K562 (cell line): ENCODE measurements around the gene RELA. TPM values are rescaled to one million over a fixed set of nuclear protein-coding genes. Genes with fewer than 3 reads are reported as not detected.

ENCODE experiments used
- ATF7 ChIP-seq: fragments of 450-650 bp; IDR thresholded peaks from 2 replicates; pipeline ENCODE4 v1.7.1; 2014; ENCODE audit warnings: mild to moderate bottlenecking, moderate library complexity
- BCOR ChIP-seq: fragments of 450-650 bp; IDR thresholded peaks from 2 replicates; pipeline ENCODE4 v1.6.1; 2016
- BMI1 ChIP-seq: fragments of 150-350 bp; IDR thresholded peaks from 2 replicates; pipeline ENCODE4 v1.6.1; 2014; ENCODE audit warnings: low read length
- BRCA1 ChIP-seq, 2 experiments: fragments of 450-650 bp in 1 of 2; sonication (generic) in 1 of 2; formaldehyde crosslinking in 1 of 2; IDR thresholded peaks; 2 replicates each; pipeline versions ENCODE4 v1.5.0 to v1.6.1; 2017 to 2020; ENCODE audit warnings: mild to moderate bottlenecking in 1 of 2, missing genetic modification reagents in 1 of 2
- BRD4 ChIP-seq: fragments of 200-600 bp; sonication (generic); IDR thresholded peaks from 2 replicates; pipeline ENCODE4 v1.6.1; 2017; ENCODE audit warnings: inconsistent platforms
- CHD4 ChIP-seq: fragments of 200-600 bp; sonication (generic); IDR thresholded peaks from 3 replicates; pipeline ENCODE4 v1.6.1; 2012; ENCODE audit warnings: low read depth, mild to moderate bottlenecking, mixed read lengths, low read length, inconsistent platforms; ENCODE audit not compliant: insufficient read depth, insufficient replicate concordance, poor library complexity, severe bottlenecking
- ILF3 ChIP-seq: fragments of 450-650 bp; IDR thresholded peaks from 2 replicates; pipeline ENCODE4 v1.6.1; 2018; ENCODE audit warnings: antibody characterized with exemption, mild to moderate bottlenecking, moderate library complexity, borderline replicate concordance
- JUNB ChIP-seq: fragments of 450-650 bp; formaldehyde crosslinking; conservative IDR thresholded peaks from 2 replicates; pipeline ENCODE4 v1.4.0; 2020; ENCODE audit warnings: mild to moderate bottlenecking
- MIER1 ChIP-seq: fragments of 450-650 bp; IDR thresholded peaks from 2 replicates; pipeline ENCODE4 v1.6.1; 2016; ENCODE audit warnings: antibody characterized with exemption, mild to moderate bottlenecking, low read depth
- MYC ChIP-seq, 2 experiments: fragments of 250-450 bp in 1 of 2; sonication (Bioruptor Pico) in 1 of 2; IDR thresholded peaks; 2 replicates each; pipeline versions ENCODE4 v1.5.1 to v1.6.1; 2012 to 2021; ENCODE audit warnings: low read depth in 2 of 2, borderline replicate concordance in 1 of 2, improper control_type of control experiment in 1 of 2, low read length in 1 of 2, mild to moderate bottlenecking in 1 of 2, moderate library complexity in 1 of 2
- NUFIP1 ChIP-seq: fragments of 450-650 bp; IDR thresholded peaks from 2 replicates; pipeline ENCODE4 v1.6.1; 2018; ENCODE audit not compliant: partially characterized antibody
- PHB ChIP-seq: fragments of 250-450 bp; sonication (Bioruptor Pico); IDR thresholded peaks from 2 replicates; pipeline ENCODE4 v1.5.0; 2021
- PHB2 ChIP-seq: fragments of 450-650 bp; IDR thresholded peaks from 2 replicates; pipeline ENCODE4 v1.6.1; 2017; ENCODE audit warnings: low read depth
- PPARD ChIP-seq: fragments of 250-450 bp; sonication (Bioruptor Pico); IDR thresholded peaks from 2 replicates; pipeline ENCODE4 v1.8.0; 2022; ENCODE audit warnings: inconsistent platforms, mild to moderate bottlenecking, moderate library complexity
- RUNX1 ChIP-seq: sonication (generic); IDR thresholded peaks from 2 replicates; pipeline ENCODE4 v1.6.1; 2016; ENCODE audit warnings: antibody characterized with exemption, low read depth
- TAF15 ChIP-seq: fragments of 200-400 bp; formaldehyde crosslinking; IDR thresholded peaks from 2 replicates; pipeline ENCODE4 v1.6.1; 2017; ENCODE audit warnings: mild to moderate bottlenecking, low read depth, low read length, moderate library complexity
- polyA plus RNA-seq, 8 experiments: library from polyadenylated mRNA; depleted of rRNA in 4 of 8; stranded (reverse) in 5 of 8; unstranded in 3 of 8; fragments of >200 nt; fragmentation: Nextera tagmentation in 2 of 8; fragmentation: Illumina TruSeq in 1 of 8; extraction: Ambion mirVana in 2 of 8; extraction: Trizol in 1 of 8; gene quantifications; 2 replicates each; pipeline versions ENCODE4 v1.2.1 to v1.2.3, GENCODE V29; 2011 to 2014; ENCODE audit warnings: inconsistent platforms in 1 of 8, missing spikeins in 1 of 8
- total RNA-seq, 7 experiments: library from RNA; depleted of rRNA in 6 of 7; stranded (reverse); fragments of >200 nt in 6 of 7; fragmentation: Illumina TruSeq in 2 of 7; extraction: Trizol in 2 of 7; gene quantifications; 2 replicates each; pipeline versions ENCODE4 v1.2.1 to v1.2.3, GENCODE V29; 2011 to 2021; ENCODE audit warnings: low replicate concordance in 1 of 7
- TF ChIP-seq, protein P1 (sequence below), 3 experiments: fragments of 200-800 bp in 1 of 3; fragments of 250-450 bp in 1 of 3; fragments of 450-650 bp in 1 of 3; sonication (Bioruptor Pico) in 1 of 3; sonication (Bioruptor generic) in 1 of 3; formaldehyde crosslinking in 1 of 3; IDR thresholded peaks; 2 replicates each; pipeline versions ENCODE4 v1.6.1 to v1.8.0; 2016 to 2022; ENCODE audit warnings: mild to moderate bottlenecking in 2 of 3, missing genetic modification characterization in 2 of 3, missing compliant biosample characterization in 1 of 3, moderate library complexity in 1 of 3
- TF ChIP-seq, protein P2 (sequence below): sonication (generic); formaldehyde crosslinking; IDR thresholded peaks from 2 replicates; pipeline ENCODE4 v1.8.1; 2023; ENCODE audit warnings: missing genetic modification reagents, mild to moderate bottlenecking, borderline replicate concordance
- TF ChIP-seq, protein P3 (sequence below): fragments of 250-450 bp; sonication (Bioruptor Pico); IDR thresholded peaks from 2 replicates; pipeline ENCODE4 v1.5.0; 2021

The RELA gene
- total and polyA plus RNA-seq, 9 of the 15 experiments (the other 6 are each of a cell fraction or from before 2014, with no cell fraction given): 6.0 to 67.4 (median 20.6) TPM

DNA sequence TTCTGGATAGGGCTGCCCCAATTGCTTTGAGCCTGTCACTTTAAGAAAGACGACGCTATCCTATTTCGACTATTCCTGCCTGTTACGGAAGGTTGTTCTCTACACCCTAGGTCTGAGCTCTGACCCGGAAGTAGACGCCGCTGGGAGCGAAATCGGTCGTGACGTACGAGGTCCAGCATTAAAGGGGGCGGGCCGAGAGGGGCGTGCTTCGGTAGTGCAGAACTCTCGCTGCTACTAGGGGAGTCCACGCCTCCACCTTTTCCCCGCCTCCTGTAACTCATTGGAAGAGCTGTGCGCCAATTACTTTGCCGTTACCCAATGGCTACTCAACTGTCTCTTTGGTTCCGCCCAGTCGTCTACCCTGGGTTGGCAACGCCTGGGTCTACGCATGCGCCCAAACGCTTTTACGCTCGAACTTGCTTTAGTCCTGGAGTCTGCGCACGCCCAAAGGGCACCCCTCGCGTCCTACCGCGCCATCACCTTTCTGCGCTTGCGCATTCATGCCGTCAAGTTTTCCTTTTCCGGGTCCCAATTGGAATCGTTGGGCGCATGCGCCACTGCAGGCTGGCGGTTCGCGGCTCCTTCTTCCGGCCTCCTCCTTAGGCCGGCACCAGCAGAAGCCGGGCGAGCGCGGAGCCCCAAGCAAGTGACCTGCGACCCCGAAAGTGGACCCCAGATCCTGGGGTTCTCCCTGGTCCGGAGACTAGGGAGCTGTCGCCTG is 47.3 kb downstream of the RELA start, which contains the start of gene PCNX3 (continued):
- TF ChIP-seq, protein P1, sequence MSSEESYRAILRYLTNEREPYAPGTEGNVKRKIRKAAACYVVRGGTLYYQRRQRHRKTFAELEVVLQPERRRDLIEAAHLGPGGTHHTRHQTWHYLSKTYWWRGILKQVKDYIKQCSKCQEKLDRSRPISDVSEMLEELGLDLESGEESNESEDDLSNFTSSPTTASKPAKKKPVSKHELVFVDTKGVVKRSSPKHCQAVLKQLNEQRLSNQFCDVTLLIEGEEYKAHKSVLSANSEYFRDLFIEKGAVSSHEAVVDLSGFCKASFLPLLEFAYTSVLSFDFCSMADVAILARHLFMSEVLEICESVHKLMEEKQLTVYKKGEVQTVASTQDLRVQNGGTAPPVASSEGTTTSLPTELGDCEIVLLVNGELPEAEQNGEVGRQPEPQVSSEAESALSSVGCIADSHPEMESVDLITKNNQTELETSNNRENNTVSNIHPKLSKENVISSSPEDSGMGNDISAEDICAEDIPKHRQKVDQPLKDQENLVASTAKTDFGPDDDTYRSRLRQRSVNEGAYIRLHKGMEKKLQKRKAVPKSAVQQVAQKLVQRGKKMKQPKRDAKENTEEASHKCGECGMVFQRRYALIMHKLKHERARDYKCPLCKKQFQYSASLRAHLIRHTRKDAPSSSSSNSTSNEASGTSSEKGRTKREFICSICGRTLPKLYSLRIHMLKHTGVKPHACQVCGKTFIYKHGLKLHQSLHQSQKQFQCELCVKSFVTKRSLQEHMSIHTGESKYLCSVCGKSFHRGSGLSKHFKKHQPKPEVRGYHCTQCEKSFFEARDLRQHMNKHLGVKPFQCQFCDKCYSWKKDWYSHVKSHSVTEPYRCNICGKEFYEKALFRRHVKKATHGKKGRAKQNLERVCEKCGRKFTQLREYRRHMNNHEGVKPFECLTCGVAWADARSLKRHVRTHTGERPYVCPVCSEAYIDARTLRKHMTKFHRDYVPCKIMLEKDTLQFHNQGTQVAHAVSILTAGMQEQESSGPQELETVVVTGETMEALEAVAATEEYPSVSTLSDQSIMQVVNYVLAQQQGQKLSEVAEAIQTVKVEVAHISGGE (CRISPR knock-in tag; IDR thresholded peaks at IDR 0.05): peak in 1 of 3 experiments; percentile 79; a peak in 1 of 6 replicates
- TF ChIP-seq PPARD (CRISPR knock-in tag) (no peak), RUNX1 (no peak), ATF7 (peak; percentile 93), CHD4 (no peak), TAF15 (no peak), PHB2 (no peak), BRD4 (no peak), MYC (IDR thresholded peaks at IDR 0.05; ENCODE audit: low read depth, low read length) (peak; percentile 11), MYC (CRISPR knock-in tag; IDR thresholded peaks at IDR 0.05; ENCODE audit: borderline replicate concordance, low read depth) (peak; percentile 66; the same call in 1 of the 2 replicates), BRCA1 (IDR thresholded peaks at IDR 0.05) (no peak), BRCA1 (CRISPR knock-in tag; IDR thresholded peaks at IDR 0.05) (no peak), BCOR (no peak), ILF3 (no peak), MIER1 (no peak), PHB (no peak), NUFIP1 (no peak), BMI1 (no peak), JUNB (CRISPR knock-in tag) (no peak)
- TF ChIP-seq, protein P2, sequence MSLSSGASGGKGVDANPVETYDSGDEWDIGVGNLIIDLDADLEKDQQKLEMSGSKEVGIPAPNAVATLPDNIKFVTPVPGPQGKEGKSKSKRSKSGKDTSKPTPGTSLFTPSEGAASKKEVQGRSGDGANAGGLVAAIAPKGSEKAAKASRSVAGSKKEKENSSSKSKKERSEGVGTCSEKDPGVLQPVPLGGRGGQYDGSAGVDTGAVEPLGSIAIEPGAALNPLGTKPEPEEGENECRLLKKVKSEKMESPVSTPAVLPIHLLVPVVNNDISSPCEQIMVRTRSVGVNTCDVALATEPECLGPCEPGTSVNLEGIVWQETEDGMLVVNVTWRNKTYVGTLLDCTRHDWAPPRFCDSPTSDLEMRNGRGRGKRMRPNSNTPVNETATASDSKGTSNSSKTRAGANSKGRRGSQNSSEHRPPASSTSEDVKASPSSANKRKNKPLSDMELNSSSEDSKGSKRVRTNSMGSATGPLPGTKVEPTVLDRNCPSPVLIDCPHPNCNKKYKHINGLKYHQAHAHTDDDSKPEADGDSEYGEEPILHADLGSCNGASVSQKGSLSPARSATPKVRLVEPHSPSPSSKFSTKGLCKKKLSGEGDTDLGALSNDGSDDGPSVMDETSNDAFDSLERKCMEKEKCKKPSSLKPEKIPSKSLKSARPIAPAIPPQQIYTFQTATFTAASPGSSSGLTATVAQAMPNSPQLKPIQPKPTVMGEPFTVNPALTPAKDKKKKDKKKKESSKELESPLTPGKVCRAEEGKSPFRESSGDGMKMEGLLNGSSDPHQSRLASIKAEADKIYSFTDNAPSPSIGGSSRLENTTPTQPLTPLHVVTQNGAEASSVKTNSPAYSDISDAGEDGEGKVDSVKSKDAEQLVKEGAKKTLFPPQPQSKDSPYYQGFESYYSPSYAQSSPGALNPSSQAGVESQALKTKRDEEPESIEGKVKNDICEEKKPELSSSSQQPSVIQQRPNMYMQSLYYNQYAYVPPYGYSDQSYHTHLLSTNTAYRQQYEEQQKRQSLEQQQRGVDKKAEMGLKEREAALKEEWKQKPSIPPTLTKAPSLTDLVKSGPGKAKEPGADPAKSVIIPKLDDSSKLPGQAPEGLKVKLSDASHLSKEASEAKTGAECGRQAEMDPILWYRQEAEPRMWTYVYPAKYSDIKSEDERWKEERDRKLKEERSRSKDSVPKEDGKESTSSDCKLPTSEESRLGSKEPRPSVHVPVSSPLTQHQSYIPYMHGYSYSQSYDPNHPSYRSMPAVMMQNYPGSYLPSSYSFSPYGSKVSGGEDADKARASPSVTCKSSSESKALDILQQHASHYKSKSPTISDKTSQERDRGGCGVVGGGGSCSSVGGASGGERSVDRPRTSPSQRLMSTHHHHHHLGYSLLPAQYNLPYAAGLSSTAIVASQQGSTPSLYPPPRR (CRISPR knock-in tag): no peak
- TF ChIP-seq, protein P3, sequence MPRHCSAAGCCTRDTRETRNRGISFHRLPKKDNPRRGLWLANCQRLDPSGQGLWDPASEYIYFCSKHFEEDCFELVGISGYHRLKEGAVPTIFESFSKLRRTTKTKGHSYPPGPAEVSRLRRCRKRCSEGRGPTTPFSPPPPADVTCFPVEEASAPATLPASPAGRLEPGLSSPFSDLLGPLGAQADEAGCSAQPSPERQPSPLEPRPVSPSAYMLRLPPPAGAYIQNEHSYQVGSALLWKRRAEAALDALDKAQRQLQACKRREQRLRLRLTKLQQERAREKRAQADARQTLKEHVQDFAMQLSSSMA: no peak
